GM19023 (cell line): ENCODE measurements around the gene ADGRL1.
"Not testable (repeated sequence)": the region's sequence is repeated elsewhere in the genome, so short reads cannot be mapped to it uniquely, and the experiment has no call there.

Source experiments
- ATAC-seq: cut with Tn5 transposase; IDR thresholded peaks from one replicate; pipeline ENCODE4 v1.9.1; 2021; ENCODE audit warnings: mild to moderate bottlenecking, moderate library complexity; ENCODE audit not compliant: unreplicated experiment

The ADGRL1 gene

GRCh38 chr19:14218620-14219330 is 12.8 kb upstream of the ADGRL1 start:
- no peak for ATAC-seq

GRCh38 chr19:14217886-14218285 is 11.9 kb upstream of the ADGRL1 start:
- not testable (repeated sequence) for ATAC-seq

- no peak for ATAC-seq
Measured at GRCh38 chr19:14214580-14214979, 8.6 kb upstream of the ADGRL1 start.

GRCh38 chr19:14210182-14210581 is 4.2 kb upstream of the ADGRL1 start:
- ATAC-seq = not testable (repeated sequence)

GRCh38 chr19:14209401-14209800 is 3.4 kb upstream of the ADGRL1 start:
- not testable (repeated sequence) for ATAC-seq

- ATAC-seq = not testable (repeated sequence)
Measured at GRCh38 chr19:14208496-14208895, 2.5 kb upstream of the ADGRL1 start.

GRCh38 chr19:14207796-14208195 is 1.8 kb upstream of the ADGRL1 start:
- not testable (repeated sequence) for ATAC-seq

GRCh38 chr19:14206737-14207726 is 1.1 kb upstream of the ADGRL1 start:
- ATAC-seq = not testable (repeated sequence)

- not testable (repeated sequence) for ATAC-seq
Measured at GRCh38 chr19:14206308-14206707, 339 bp upstream of the ADGRL1 start.

GRCh38 chr19:14204676-14205451 is 1.1 kb downstream of the ADGRL1 start:
- not testable (repeated sequence) for ATAC-seq

GRCh38 chr19:14204219-14204618 is 1.8 kb downstream of the ADGRL1 start:
- ATAC-seq = not testable (repeated sequence)

- ATAC-seq = not testable (repeated sequence)
Measured at GRCh38 chr19:14203788-14204187, 2.2 kb downstream of the ADGRL1 start.

GRCh38 chr19:14203177-14203576 is 2.8 kb downstream of the ADGRL1 start:
- no peak for ATAC-seq

GRCh38 chr19:14201481-14201880 is 4.5 kb downstream of the ADGRL1 start:
- not testable (repeated sequence) for ATAC-seq

GRCh38 chr19:14200147-14200841 is 5.7 kb downstream of the ADGRL1 start:
- ATAC-seq = not testable (repeated sequence)

GRCh38 chr19:14198384-14199376 is 7.3 kb downstream of the ADGRL1 start:
- ATAC-seq = no peak

GRCh38 chr19:14197882-14198281 is 8.1 kb downstream of the ADGRL1 start:
- no peak for ATAC-seq

GRCh38 chr19:14197288-14197687 is 8.7 kb downstream of the ADGRL1 start:
- not testable (repeated sequence) for ATAC-seq

GRCh38 chr19:14196105-14196504 is 9.9 kb downstream of the ADGRL1 start:
- ATAC-seq = not testable (repeated sequence)
